NCI-H2227 (cell line): Measurements from ENCODE around the gene TMEM178A.

ENCODE experiments used
- DNase-seq: peaks from one replicate; lab custom pipeline; 2025; ENCODE audit not compliant: unreplicated experiment; lab: John Stamatoyannopoulos, UW

Gene TMEM178A

GRCh38 chr2:39673018-39673417 is 7.3 kb downstream of the TMEM178A start:
- DNase-seq, result no peak

GRCh38 chr2:39676342-39676741 is 10.6 kb downstream of the TMEM178A start:
- DNase-seq, result no peak

GRCh38 chr2:39678170-39678569 is 12.5 kb downstream of the TMEM178A start:
- no peak for DNase-seq

- no peak for DNase-seq
These were observed 14.1 kb downstream of the TMEM178A start for GRCh38 chr2:39679805-39680204.

GRCh38 chr2:39682066-39682692 is 16.5 kb downstream of the TMEM178A start:
- no peak for DNase-seq

GRCh38 chr2:39683022-39683699 is 17.4 kb downstream of the TMEM178A start:
- DNase-seq, result no peak

- no peak for DNase-seq
These were observed 18.7 kb downstream of the TMEM178A start for GRCh38 chr2:39684464-39684863.

- DNase-seq, result no peak
These were observed 19.4 kb downstream of the TMEM178A start for GRCh38 chr2:39685126-39685525.

- DNase-seq, result no peak
These were observed 20.7 kb downstream of the TMEM178A start for GRCh38 chr2:39686456-39686855.

- DNase-seq, result no peak
These were observed 22.5 kb downstream of the TMEM178A start for GRCh38 chr2:39688181-39688580.

GRCh38 chr2:39689272-39689841 is 23.6 kb downstream of the TMEM178A start:
- DNase-seq, result no peak

- DNase-seq, result no peak
These were observed 24.2 kb downstream of the TMEM178A start for GRCh38 chr2:39689876-39690275.

- no peak for DNase-seq
These were observed 27.5 kb downstream of the TMEM178A start for GRCh38 chr2:39693245-39693644.

GRCh38 chr2:39696101-39696553 is 30.4 kb downstream of the TMEM178A start:
- peak; percentile 63 for DNase-seq

- peak; percentile 21 for DNase-seq
These were observed 31.1 kb downstream of the TMEM178A start for GRCh38 chr2:39696838-39697237.

- DNase-seq, result peak; percentile 4
These were observed 31.7 kb downstream of the TMEM178A start for GRCh38 chr2:39697454-39697853.

GRCh38 chr2:39701137-39701536 is 35.4 kb downstream of the TMEM178A start:
- DNase-seq, result no peak

GRCh38 chr2:39703181-39703872 is 37.6 kb downstream of the TMEM178A start:
- DNase-seq, result no peak

- DNase-seq, result peak; percentile 63
These were observed 38.8 kb downstream of the TMEM178A start for GRCh38 chr2:39704540-39704939.

GRCh38 chr2:39705638-39706037 is 39.9 kb downstream of the TMEM178A start:
- no peak for DNase-seq

- no peak for DNase-seq
These were observed 40.6 kb downstream of the TMEM178A start for GRCh38 chr2:39706312-39706711.

- no peak for DNase-seq
These were observed 41.2 kb downstream of the TMEM178A start for GRCh38 chr2:39706945-39707344.
